Measurements from ENCODE around the gene MAGI2.

MAGI2 gene

GRCh38 chr7:78315119-78315518, 1138.3 kb downstream of the MAGI2 start:
- H3K4me1 ChIP-seq (ENCODE audit: control insufficient read depth in 1 of 2, insufficient read depth in 1 of 2, low read depth in 1 of 2, low read length in 1 of 2) = no peaks in the 10 kb centered on the region
- TF ChIP-seq, protein P1, sequence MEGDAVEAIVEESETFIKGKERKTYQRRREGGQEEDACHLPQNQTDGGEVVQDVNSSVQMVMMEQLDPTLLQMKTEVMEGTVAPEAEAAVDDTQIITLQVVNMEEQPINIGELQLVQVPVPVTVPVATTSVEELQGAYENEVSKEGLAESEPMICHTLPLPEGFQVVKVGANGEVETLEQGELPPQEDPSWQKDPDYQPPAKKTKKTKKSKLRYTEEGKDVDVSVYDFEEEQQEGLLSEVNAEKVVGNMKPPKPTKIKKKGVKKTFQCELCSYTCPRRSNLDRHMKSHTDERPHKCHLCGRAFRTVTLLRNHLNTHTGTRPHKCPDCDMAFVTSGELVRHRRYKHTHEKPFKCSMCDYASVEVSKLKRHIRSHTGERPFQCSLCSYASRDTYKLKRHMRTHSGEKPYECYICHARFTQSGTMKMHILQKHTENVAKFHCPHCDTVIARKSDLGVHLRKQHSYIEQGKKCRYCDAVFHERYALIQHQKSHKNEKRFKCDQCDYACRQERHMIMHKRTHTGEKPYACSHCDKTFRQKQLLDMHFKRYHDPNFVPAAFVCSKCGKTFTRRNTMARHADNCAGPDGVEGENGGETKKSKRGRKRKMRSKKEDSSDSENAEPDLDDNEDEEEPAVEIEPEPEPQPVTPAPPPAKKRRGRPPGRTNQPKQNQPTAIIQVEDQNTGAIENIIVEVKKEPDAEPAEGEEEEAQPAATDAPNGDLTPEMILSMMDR (IDR thresholded peaks at IDR 0.05) = no peak

GRCh38 chr7:78311181-78311580, 1142.3 kb downstream of the MAGI2 start:
- H3K36me3 ChIP-seq = no peaks in the 10 kb centered on the region
- H3K4me1 ChIP-seq (ENCODE audit: control insufficient read depth in 1 of 2, insufficient read depth in 1 of 2, low read depth in 1 of 2, low read length in 1 of 2) = no peaks in the 10 kb centered on the region
- TF ChIP-seq, protein P1 (IDR thresholded peaks at IDR 0.05) = no peak
- no peak overlapping the region for H3K4me3 ChIP-seq (ENCODE audit: low read depth in 1 of 2, low read length in 1 of 2)
- no peaks in the 10 kb centered on the region for H3K9me3 ChIP-seq
- no peak overlapping the region for H3K27ac ChIP-seq
- H3K27me3 ChIP-seq = no peaks in the 10 kb centered on the region

More at GRCh38 chr7:78315119-78315518, 1138.3 kb downstream of the MAGI2 start:
- Histone ChIP-seq H3K4me3 (ENCODE audit: low read depth in 1 of 2, low read length in 1 of 2) (no peak overlapping the region), H3K27me3 (no peaks in the 10 kb centered on the region), H3K9me3 (no peaks in the 10 kb centered on the region), H3K27ac (no peak overlapping the region), H3K36me3 (no peaks in the 10 kb centered on the region)

DNA sequence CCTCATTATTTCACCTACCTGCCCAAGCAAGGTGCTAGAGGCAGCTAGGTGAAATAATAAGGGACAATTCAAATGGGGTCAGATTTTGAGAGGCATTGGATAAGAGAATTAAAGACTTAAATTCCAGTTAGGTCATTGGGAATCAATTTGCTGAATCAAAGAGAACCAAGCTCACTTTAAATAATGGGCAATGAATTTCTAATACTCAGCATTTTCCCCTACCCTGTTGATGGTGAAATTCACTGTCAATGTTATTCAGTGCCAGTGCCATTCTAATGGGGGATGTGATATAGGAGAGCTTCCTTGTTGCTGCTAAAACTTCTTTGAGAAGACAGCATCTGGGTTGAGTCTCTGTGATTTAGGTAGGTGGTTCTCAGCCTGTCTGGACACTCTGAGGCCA, 1145.6 kb downstream of the MAGI2 start:
- Histone ChIP-seq H3K27me3 (no peaks in the 10 kb centered on the region), H3K4me3 (ENCODE audit: low read depth in 1 of 2, low read length in 1 of 2) (no peak overlapping the region), H3K4me1 (ENCODE audit: control insufficient read depth in 1 of 2, insufficient read depth in 1 of 2, low read depth in 1 of 2, low read length in 1 of 2) (no peaks in the 10 kb centered on the region), H3K36me3 (no peaks in the 10 kb centered on the region), H3K9me3 (no peaks in the 10 kb centered on the region), H3K27ac (no peak overlapping the region)
- TF ChIP-seq, protein P1 (IDR thresholded peaks at IDR 0.05) = no peak

DNA sequence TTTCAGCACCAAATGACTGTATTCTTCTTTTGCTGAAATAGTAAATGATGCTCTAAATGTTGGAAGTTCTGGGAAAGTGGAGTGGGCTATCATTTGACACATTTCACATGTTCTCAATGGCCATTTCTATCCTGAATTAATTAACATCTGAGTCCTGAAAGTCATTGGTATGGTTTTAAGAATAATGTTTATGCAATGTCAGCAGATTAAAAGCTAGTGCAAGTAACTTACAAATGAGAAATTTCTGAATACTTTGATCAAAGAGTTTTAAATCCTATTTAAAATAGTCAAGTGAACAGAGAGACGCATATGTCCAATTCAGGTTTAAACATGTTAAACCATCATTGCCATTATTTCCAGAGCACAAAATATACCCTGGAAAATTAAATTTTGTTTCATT, 1146.8 kb downstream of the MAGI2 start:
- TF ChIP-seq, protein P1 (IDR thresholded peaks at IDR 0.05) = no peak
- Histone ChIP-seq H3K36me3 (no peaks in the 10 kb centered on the region), H3K27me3 (no peaks in the 10 kb centered on the region), H3K27ac (no peak overlapping the region), H3K4me1 (ENCODE audit: control insufficient read depth in 1 of 2, insufficient read depth in 1 of 2, low read depth in 1 of 2, low read length in 1 of 2) (no peaks in the 10 kb centered on the region), H3K4me3 (ENCODE audit: low read depth in 1 of 2, low read length in 1 of 2) (no peak overlapping the region), H3K9me3 (no peaks in the 10 kb centered on the region)

GRCh38 chr7:78301407-78301806, 1152.1 kb downstream of the MAGI2 start:
- Histone ChIP-seq H3K27ac (no peak overlapping the region), H3K27me3 (no peaks in the 10 kb centered on the region), H3K36me3 (no peaks in the 10 kb centered on the region), H3K4me1 (ENCODE audit: control insufficient read depth in 1 of 2, insufficient read depth in 1 of 2, low read depth in 1 of 2, low read length in 1 of 2) (no peaks in the 10 kb centered on the region), H3K4me3 (ENCODE audit: low read depth in 1 of 2, low read length in 1 of 2) (no peak overlapping the region), H3K9me3 (no peaks in the 10 kb centered on the region)
- TF ChIP-seq, protein P1 (IDR thresholded peaks at IDR 0.05) = no peak

DNA sequence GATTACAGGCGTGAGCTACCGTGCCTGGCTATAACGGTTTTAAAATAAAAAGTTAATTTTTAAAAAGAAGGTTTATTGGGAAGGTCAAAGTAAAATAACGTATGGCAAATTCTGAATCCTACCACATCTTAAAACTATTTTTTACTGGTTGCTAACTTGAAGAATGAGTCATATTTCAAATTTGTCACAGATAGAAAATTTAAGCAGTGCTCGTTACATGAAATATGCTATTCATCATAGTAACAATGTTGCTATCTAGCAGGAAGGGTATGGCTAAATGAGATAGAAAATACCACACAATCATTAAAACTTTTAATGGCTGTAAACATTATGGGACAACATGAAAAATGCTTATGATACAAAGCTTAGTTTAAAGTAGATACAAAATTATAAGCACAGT, 1154.4 kb downstream of the MAGI2 start:
- Histone ChIP-seq H3K27ac (no peak overlapping the region), H3K36me3 (no peaks in the 10 kb centered on the region), H3K4me3 (ENCODE audit: low read depth in 1 of 2, low read length in 1 of 2) (no peak overlapping the region), H3K27me3 (no peaks in the 10 kb centered on the region), H3K9me3 (no peaks in the 10 kb centered on the region), H3K4me1 (ENCODE audit: control insufficient read depth in 1 of 2, insufficient read depth in 1 of 2, low read depth in 1 of 2, low read length in 1 of 2) (no peaks in the 10 kb centered on the region)
- TF ChIP-seq, protein P1 (IDR thresholded peaks at IDR 0.05) = no peak

Data from neutrophil (primary cell).